Measurements from ENCODE around the gene C6orf47. TPM values are rescaled to one million over a fixed set of nuclear protein-coding genes. Genes with fewer than 3 reads are reported as not detected.

The C6orf47 gene
- total and polyA plus RNA-seq, 4 donors: 12.4 to 23.1 (median 17.3) TPM

DNA sequence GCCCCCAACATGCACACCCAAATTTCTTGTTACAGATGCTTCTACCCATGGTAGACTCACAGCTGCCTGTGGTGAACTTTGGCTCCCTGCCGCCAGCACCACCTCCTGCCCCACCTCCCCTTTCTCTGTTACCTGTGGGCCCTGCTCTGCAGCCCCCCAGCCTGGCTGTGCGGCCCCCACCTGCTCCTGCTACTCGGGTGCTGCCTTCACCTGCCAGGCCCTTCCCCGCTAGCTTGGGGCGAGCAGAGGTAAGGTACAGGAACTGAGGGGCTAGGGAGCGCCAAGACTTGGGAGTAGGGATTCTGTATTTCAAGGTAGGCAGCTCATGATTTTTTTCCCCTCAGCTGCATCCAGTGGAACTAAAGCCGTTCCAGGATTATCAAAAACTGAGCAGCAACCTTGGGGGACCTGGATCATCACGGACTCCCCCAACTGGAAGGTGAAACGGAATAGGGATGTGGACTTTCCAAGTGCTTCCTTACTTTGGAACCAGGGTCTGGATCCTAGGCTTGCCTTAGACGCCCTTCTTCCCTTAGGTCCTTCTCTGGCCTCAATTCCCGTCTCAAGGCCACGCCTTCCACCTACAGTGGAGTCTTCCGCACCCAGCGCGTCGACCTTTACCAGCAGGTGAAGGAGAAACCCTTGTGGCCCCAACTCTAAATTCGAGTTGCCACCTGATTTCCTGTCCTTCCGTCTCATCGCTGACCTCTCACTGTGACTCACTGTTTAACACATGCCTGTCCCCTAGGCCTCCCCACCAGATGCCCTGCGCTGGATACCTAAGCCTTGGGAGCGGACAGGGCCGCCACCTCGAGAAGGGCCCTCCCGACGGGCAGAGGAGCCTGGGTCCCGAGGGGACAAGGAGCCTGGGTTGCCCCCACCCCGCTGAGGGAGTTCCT, 23.6 kb downstream of the C6orf47 start:
- H3K27me3 ChIP-seq (ENCODE audit: control insufficient read depth, insufficient read depth, low read length): no peaks in the 10 kb centered on the region
- no peak overlapping the region for H3K4me3 ChIP-seq (ENCODE audit: low read depth, low read length)
- H3K4me1 ChIP-seq (ENCODE audit: control insufficient read depth, insufficient read depth, low read length): no peaks in the 10 kb centered on the region
- 91% methylated on average over 21 of the region's 27 CpGs for WGBS (ENCODE audit: insufficient coverage)
- no peaks in the 10 kb centered on the region for H3K9me3 ChIP-seq (ENCODE audit: control insufficient read depth, insufficient read depth, low read length)
- DNase-seq (ENCODE audit: low read depth in 4 of 6, low spot score in 6 of 6): no peak
- H3K27ac ChIP-seq (ENCODE audit: low read depth, low read length): no peak overlapping the region
- peaks cover 92% of the 10 kb centered on the region for H3K36me3 ChIP-seq (ENCODE audit: control insufficient read depth, insufficient read depth, low read length)

DNA sequence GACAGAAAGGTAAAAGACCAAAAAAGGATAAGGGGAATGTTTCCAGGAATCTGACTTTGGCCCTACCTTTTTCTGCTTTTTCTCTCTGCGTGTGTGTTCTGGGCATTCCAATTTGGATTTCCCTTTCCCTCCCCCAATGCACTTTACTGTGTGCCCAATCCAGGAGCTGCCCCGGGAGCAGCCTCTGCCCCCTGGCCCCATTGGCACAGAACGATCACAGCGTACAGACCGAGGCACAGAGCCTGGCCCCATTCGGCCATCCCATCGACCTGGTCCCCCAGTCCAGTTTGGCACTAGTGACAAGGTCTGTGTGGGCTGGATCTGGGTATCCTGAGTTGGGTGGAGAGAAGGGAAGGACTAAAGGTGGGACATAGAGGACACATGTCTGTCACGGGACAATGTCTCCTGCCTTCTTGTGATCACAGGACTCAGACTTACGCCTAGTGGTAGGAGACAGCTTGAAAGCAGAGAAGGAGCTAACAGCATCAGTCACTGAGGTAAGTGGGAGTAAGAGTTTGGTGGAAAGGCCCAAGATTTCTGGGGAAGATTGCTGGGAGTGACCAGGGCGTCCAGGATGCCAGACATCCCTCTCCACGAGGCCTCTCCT, 25.5 kb downstream of the C6orf47 start:
- no peak overlapping the region for H3K27ac ChIP-seq (ENCODE audit: low read depth, low read length)
- no peaks in the 10 kb centered on the region for H3K27me3 ChIP-seq (ENCODE audit: control insufficient read depth, insufficient read depth, low read length)
- no peaks in the 10 kb centered on the region for H3K4me1 ChIP-seq (ENCODE audit: control insufficient read depth, insufficient read depth, low read length)
- H3K4me3 ChIP-seq (ENCODE audit: low read depth, low read length): no peak overlapping the region
- H3K36me3 ChIP-seq (ENCODE audit: control insufficient read depth, insufficient read depth, low read length): peaks cover 92% of the 10 kb centered on the region
- no peak for DNase-seq (ENCODE audit: low read depth in 4 of 6, low spot score in 6 of 6)
- WGBS (ENCODE audit: insufficient coverage): 89% methylated on average over 11 of the region's 11 CpGs
- no peaks in the 10 kb centered on the region for H3K9me3 ChIP-seq (ENCODE audit: control insufficient read depth, insufficient read depth, low read length)

DNA sequence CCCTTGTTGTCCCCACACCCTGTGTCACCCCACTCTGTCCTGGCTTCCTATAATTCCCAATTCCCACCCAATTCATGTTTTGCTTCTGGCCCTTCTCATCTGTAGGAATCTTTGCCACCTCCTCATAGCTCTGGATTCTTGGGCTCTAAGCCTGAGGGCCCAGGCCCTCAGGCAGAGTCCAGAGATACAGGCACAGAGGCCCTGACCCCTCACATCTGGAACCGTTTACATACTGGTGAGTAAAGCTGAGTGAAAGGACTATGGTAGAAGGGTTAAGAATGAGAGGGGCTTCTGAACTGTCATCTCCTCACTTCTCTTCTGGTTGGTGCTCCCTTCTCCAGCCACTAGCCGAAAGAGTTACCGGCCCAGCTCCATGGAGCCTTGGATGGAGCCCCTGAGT, 26.4 kb downstream of the C6orf47 start:
- H3K27me3 ChIP-seq (ENCODE audit: control insufficient read depth, insufficient read depth, low read length): no peaks in the 10 kb centered on the region
- no peaks in the 10 kb centered on the region for H3K4me1 ChIP-seq (ENCODE audit: control insufficient read depth, insufficient read depth, low read length)
- H3K4me3 ChIP-seq (ENCODE audit: low read depth, low read length): no peak overlapping the region
- no CpG with 5 or more reads among the region's 3 CpGs for WGBS (ENCODE audit: insufficient coverage)
- peaks cover 95% of the 10 kb centered on the region for H3K36me3 ChIP-seq (ENCODE audit: control insufficient read depth, insufficient read depth, low read length)
- no peak overlapping the region for H3K27ac ChIP-seq (ENCODE audit: low read depth, low read length)
- no peaks in the 10 kb centered on the region for H3K9me3 ChIP-seq (ENCODE audit: control insufficient read depth, insufficient read depth, low read length)
- no peak for DNase-seq (ENCODE audit: low read depth in 4 of 6, low spot score in 6 of 6)

DNA sequence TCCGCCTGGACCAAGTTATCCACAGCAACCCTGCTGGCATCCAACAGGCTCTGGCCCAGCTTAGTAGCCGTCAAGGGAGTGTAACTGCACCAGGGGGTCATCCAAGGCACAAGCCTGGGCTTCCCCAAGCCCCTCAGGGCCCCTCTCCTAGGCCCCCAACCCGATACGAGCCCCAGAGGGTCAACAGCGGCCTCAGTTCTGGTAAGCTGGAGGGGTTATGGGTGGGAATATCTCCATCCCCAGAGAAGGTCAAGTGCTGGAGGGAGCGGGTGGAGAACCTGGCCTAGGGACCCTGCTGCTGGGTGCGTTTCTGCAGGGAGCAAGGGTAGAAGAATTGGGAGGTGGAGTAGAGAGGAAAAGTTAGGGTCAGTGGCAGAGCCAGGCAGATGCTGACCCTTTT, 27.1 kb downstream of the C6orf47 start:
- H3K27me3 ChIP-seq (ENCODE audit: control insufficient read depth, insufficient read depth, low read length): no peaks in the 10 kb centered on the region
- DNase-seq (ENCODE audit: low read depth in 4 of 6, low spot score in 6 of 6): no peak
- peaks cover 95% of the 10 kb centered on the region for H3K36me3 ChIP-seq (ENCODE audit: control insufficient read depth, insufficient read depth, low read length)
- H3K9me3 ChIP-seq (ENCODE audit: control insufficient read depth, insufficient read depth, low read length): no peaks in the 10 kb centered on the region
- no peaks in the 10 kb centered on the region for H3K4me1 ChIP-seq (ENCODE audit: control insufficient read depth, insufficient read depth, low read length)
- H3K27ac ChIP-seq (ENCODE audit: low read depth, low read length): no peak overlapping the region
- H3K4me3 ChIP-seq (ENCODE audit: low read depth, low read length): no peak overlapping the region
- 96% methylated on average over 4 of the region's 7 CpGs for WGBS (ENCODE audit: insufficient coverage)

DNA sequence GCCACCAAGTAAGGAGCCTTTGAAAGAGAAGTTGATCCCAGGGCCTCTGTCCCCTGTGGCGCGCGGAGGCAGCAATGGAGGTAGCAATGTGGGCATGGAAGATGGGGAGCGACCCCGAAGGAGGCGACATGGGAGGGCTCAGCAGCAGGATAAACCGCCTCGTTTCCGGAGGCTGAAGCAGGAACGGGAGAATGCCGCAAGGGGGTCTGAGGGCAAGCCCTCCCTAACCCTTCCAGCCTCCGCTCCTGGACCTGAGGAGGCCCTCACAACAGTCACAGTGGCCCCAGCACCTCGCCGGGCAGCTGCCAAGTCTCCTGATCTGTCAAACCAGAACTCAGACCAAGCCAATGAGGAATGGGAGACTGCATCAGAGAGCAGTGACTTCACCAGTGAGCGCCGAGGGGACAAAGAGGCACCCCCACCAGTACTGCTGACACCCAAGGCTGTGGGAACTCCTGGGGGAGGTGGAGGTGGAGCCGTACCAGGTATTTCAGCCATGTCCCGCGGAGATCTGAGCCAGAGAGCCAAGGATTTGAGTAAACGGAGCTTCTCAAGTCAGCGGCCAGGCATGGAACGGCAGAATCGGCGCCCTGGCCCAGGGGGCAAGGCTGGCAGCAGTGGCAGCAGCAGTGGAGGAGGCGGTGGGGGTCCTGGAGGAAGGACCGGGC, 28.2 kb downstream of the C6orf47 start:
- Histone ChIP-seq H3K27ac (ENCODE audit: low read depth, low read length) (no peak overlapping the region), H3K27me3 (ENCODE audit: control insufficient read depth, insufficient read depth, low read length) (no peaks in the 10 kb centered on the region), H3K9me3 (ENCODE audit: control insufficient read depth, insufficient read depth, low read length) (no peaks in the 10 kb centered on the region), H3K36me3 (ENCODE audit: control insufficient read depth, insufficient read depth, low read length) (peaks cover 100% of the 10 kb centered on the region), H3K4me3 (ENCODE audit: low read depth, low read length) (no peak overlapping the region), H3K4me1 (ENCODE audit: control insufficient read depth, insufficient read depth, low read length) (no peaks in the 10 kb centered on the region)
- WGBS (ENCODE audit: insufficient coverage): 89% methylated on average over 23 of the region's 26 CpGs
- DNase-seq (ENCODE audit: low read depth in 4 of 6, low spot score in 6 of 6): no peak

DNA sequence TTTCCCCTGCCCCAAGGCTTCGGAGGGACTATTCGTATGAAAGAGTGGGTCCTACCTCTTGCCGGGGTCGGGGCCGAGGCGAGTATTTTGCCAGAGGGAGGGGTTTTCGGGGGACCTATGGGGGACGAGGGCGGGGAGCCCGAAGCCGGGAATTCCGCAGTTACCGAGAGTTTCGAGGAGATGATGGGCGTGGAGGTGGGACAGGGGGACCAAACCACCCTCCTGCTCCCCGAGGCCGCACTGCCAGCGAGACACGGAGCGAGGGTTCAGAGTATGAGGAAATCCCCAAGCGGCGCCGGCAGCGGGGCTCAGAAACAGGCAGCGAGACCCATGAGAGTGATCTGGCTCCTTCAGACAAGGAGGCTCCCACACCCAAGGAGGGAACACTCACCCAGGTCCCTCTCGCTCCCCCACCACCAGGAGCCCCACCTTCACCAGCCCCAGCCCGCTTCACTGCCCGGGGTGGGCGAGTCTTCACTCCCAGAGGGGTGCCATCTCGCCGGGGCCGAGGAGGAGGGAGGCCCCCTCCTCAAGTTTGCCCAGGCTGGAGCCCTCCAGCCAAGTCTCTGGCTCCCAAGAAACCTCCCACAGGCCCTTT, 28.8 kb downstream of the C6orf47 start:
- Histone ChIP-seq H3K4me1 (ENCODE audit: control insufficient read depth, insufficient read depth, low read length) (no peaks in the 10 kb centered on the region), H3K27ac (ENCODE audit: low read depth, low read length) (no peak overlapping the region), H3K36me3 (ENCODE audit: control insufficient read depth, insufficient read depth, low read length) (peaks cover 100% of the 10 kb centered on the region), H3K4me3 (ENCODE audit: low read depth, low read length) (no peak overlapping the region), H3K9me3 (ENCODE audit: control insufficient read depth, insufficient read depth, low read length) (no peaks in the 10 kb centered on the region), H3K27me3 (ENCODE audit: control insufficient read depth, insufficient read depth, low read length) (no peaks in the 10 kb centered on the region)
- 83% methylated on average over 23 of the region's 32 CpGs for WGBS (ENCODE audit: insufficient coverage)
- DNase-seq (ENCODE audit: low read depth in 4 of 6, low spot score in 6 of 6): no peak

DNA sequence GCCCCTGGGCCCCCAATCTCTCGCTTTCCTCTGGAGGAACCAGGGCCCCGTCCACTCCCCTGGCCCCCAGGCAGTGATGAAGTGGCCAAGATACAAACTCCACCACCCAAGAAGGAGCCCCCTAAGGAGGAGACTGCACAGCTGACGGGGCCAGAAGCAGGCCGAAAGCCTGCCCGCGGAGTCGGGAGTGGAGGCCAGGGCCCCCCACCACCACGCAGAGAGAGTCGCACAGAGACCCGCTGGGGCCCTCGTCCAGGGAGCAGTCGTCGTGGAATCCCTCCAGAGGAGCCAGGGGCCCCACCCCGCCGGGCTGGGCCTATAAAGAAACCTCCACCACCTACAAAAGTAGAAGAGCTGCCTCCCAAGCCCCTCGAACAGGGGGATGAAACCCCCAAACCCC, 29.4 kb downstream of the C6orf47 start:
- no peak for DNase-seq (ENCODE audit: low read depth in 4 of 6, low spot score in 6 of 6)
- Histone ChIP-seq H3K9me3 (ENCODE audit: control insufficient read depth, insufficient read depth, low read length) (no peaks in the 10 kb centered on the region), H3K36me3 (ENCODE audit: control insufficient read depth, insufficient read depth, low read length) (peaks cover 100% of the 10 kb centered on the region), H3K4me1 (ENCODE audit: control insufficient read depth, insufficient read depth, low read length) (no peaks in the 10 kb centered on the region), H3K27me3 (ENCODE audit: control insufficient read depth, insufficient read depth, low read length) (no peaks in the 10 kb centered on the region), H3K4me3 (ENCODE audit: low read depth, low read length) (no peak overlapping the region), H3K27ac (ENCODE audit: low read depth, low read length) (no peak overlapping the region)
- 86% methylated on average over 15 of the region's 16 CpGs for WGBS (ENCODE audit: insufficient coverage)

DNA sequence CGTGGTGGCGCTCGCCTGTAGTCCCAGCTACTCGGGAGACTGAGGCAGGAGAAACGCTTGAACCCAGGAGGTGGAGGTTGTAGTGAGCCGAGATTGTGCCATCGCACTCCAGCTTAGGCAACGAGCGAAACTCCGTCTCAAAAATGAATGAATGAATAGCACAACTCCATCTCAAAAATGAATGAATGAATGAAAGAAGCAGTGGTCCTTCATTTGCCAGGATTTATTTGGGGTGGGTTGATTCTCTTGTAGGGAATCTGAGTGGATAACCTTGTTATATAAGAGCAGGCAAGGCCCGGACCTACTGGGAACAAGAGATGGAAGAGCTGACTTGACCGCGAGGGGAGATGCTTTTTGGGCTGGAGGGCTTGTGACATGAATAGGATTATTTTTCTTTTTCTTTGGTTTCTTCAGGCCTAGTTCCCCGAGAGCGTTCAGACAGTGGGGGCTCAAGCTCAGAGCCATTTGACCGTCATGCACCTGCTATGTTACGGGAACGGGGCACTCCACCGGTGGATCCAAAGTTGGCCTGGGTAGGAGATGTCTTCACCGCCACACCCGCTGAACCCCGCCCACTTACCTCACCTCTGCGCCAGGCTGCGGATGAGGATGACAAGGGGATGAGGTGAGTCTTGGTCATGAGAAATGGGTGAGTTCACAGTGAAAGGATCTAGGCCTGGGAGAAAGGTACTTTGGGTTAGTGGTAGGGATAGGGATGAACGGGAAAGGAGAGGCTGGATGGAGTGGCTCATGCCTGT, 30.2 kb downstream of the C6orf47 start:
- no peak overlapping the region for H3K27ac ChIP-seq (ENCODE audit: low read depth, low read length)
- H3K27me3 ChIP-seq (ENCODE audit: control insufficient read depth, insufficient read depth, low read length): no peaks in the 10 kb centered on the region
- DNase-seq (ENCODE audit: low read depth in 4 of 6, low spot score in 6 of 6): no peak
- H3K4me1 ChIP-seq (ENCODE audit: control insufficient read depth, insufficient read depth, low read length): no peaks in the 10 kb centered on the region
- 95% methylated on average over 18 of the region's 25 CpGs for WGBS (ENCODE audit: insufficient coverage)
- H3K9me3 ChIP-seq (ENCODE audit: control insufficient read depth, insufficient read depth, low read length): no peaks in the 10 kb centered on the region
- H3K36me3 ChIP-seq (ENCODE audit: control insufficient read depth, insufficient read depth, low read length): peaks cover 100% of the 10 kb centered on the region
- no peak overlapping the region for H3K4me3 ChIP-seq (ENCODE audit: low read depth, low read length)

DNA sequence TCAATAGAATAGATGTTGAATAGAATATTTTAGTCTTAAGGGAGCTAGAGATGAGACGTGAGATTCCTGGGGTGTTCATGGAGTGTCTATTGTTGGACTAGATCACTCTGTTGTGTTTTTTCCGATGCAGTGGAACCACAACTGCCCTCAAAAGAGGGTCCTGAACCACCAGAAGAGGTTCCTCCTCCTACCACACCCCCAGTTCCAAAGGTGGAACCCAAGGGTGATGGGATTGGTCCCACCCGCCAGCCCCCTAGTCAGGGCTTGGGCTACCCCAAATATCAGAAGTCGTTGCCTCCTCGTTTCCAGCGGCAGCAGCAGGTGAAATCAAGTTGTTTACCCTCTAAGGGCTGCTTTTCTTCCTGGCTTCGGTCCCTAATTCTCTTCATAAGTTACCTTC, 31.6 kb downstream of the C6orf47 start:
- H3K27me3 ChIP-seq (ENCODE audit: control insufficient read depth, insufficient read depth, low read length): no peaks in the 10 kb centered on the region
- DNase-seq (ENCODE audit: low read depth in 4 of 6, low spot score in 6 of 6): no peak
- peaks cover 100% of the 10 kb centered on the region for H3K36me3 ChIP-seq (ENCODE audit: control insufficient read depth, insufficient read depth, low read length)
- no peaks in the 10 kb centered on the region for H3K4me1 ChIP-seq (ENCODE audit: control insufficient read depth, insufficient read depth, low read length)
- whole genome bisulfite sequencing (ENCODE audit: insufficient coverage): 91% methylated on average over 6 of the region's 7 CpGs
- no peaks in the 10 kb centered on the region for H3K9me3 ChIP-seq (ENCODE audit: control insufficient read depth, insufficient read depth, low read length)
- H3K27ac ChIP-seq (ENCODE audit: low read depth, low read length): no peak overlapping the region
- H3K4me3 ChIP-seq (ENCODE audit: low read depth, low read length): no peak overlapping the region
